Stimulated activated CD8-positive, alpha-beta memory T cell treated with anti-CD3 and anti-CD28 coated beads, Interleukin-4, amount 100 ng/mL, for 48 hours (primary cell): ENCODE results near the gene NCOA1.

Source experiments
- DNase-seq: peaks from one replicate; pipeline ENCODE4 v3.0.0-alpha.2; 2020

Gene NCOA1

GRCh38 chr2:24712296-24712695 is 221.2 kb downstream of the NCOA1 start:
- DNase-seq, result no peak

GRCh38 chr2:24717263-24717951 is 226.4 kb downstream of the NCOA1 start:
- DNase-seq, result no peak

DNA sequence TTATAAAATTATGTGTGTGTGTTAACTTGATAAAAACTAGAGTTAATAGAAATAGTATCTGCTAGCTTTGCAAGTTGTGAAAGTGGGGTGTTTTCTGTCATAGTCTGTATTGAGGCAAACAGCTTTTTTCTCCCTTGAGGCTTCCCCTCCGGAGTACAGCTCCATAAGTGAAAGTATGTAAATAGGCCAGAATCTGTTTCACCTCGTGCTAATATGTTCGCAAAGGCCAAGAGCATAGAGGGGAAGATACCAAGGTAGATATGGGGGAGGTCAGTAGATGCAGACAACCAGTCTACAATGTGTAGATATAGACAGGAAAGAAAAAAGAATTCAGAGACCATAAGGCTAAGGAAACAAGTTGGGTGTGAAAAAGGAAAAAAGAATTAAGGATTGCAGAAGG is 229.3 kb downstream of the NCOA1 start:
- no peak for DNase-seq

DNA sequence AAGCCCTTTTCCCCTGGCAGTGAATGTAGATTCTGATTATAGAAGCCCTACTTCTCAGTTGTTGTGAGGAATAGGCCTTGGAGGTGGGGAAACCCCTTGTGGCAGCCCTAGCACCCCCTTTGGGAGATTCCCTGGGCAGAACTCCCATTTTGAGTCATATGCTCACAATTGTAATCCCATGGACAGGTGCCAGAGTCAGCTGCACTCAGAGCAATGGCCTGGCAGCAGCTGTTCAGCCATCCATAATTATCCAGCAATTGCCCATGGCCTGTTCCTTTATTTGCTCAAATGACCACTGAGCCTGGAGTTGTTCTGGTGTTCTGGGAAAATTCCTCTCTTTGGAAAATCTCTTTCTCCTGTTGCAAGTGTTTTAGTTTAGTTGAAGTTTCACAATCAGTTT is 230.4 kb downstream of the NCOA1 start:
- DNase-seq, result no peak

DNA sequence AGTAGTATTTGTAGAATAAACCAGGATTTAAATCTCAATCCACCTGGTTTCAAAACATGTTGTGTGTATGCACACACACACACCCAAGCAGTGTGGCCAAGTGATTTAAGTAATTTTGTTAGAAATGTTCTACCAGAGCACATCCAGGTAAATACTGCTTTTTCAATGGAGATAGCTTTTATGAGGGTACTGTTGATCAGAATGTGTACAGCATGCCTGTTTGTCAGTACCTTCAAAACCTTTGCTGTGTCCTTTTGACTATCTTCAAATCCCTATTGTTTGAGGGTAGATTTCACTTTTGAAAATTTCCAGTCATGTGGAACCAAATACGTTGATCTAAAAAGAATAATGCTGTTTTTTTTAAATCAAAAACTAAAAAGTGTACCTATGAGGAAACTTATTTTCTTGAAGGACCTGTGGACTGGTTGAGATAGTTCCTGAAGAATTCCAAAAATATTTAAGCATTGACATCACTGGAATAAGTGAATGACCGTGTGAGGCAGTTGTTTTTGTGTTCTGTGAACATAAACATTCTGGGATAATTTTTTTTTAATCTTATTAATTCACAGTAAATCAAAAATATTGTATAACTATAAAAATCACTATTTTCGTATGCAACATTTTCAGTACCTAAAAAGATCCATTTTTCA is 231.2 kb downstream of the NCOA1 start:
- no peak for DNase-seq

GRCh38 chr2:24723191-24723590 is 232.1 kb downstream of the NCOA1 start:
- DNase-seq, result no peak

GRCh38 chr2:24723665-24724064 is 232.6 kb downstream of the NCOA1 start:
- DNase-seq, result no peak

DNA sequence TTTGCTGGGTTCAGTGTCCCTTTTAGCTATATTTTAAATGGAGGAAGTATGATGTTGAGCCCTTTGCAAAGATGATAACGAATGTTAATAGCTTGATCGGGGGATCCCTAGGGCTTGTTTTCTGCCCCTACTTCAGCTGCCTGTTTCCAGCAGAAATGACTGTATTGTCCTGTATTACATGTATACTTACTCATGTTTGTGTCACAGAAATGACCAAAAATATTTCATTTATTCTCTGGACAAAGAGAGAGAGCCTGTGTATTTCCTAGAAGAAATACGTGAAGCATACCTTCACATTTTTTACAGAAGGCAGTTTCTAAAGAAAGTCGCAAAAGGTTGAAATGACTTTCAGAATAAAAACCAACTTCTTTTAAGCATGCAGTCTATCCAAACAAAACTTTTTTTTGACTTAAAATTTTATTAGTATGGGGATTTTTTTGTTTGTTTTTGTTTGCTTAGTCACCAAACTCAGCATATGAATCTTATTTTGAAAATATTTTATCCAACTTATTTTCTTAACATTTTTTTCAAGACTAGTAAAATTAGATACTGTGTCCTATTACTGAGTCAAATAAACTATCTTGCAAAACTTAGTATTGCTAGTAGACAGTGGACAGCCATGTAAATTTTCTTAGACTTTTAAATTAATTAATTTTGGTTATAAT is 233.2 kb downstream of the NCOA1 start:
- no peak for DNase-seq

DNA sequence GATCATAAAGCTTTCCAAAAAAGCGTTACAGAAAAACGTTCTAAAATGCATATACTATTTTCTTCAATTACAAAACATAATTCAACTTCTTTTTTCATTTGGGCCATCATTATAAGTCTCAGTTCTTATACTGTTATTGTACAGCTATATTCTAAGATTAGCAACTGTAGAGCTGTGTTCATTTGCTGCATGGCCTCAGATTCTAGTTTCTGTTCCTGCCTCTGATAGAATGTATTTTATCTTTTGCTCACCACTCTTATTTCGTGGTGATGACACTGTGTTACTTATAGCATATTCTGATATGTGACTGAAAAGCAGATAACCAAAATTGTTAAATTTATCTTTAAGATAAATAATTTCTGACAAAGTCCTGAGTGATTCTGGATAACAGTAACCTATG is 234.9 kb downstream of the NCOA1 start:
- DNase-seq, result no peak

DNA sequence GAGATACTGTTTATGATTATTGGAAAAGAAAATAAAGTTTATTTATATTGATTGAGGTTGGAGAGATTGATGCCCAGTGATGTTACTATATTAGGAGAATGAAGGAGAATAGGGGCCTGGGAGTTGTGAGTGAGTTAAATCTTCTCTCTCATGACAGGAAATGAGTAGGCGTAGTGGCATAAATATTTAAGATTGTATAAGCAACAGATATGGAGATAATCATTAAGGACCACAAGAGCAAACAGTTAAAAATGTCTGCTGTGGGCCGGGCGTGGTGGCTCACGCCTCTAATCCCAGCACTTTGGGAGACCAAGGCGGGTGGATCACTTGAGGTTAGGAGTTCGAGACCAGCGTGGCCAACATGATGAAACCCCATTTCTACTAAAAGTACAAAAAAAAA is 239.4 kb downstream of the NCOA1 start:
- no peak for DNase-seq

DNA sequence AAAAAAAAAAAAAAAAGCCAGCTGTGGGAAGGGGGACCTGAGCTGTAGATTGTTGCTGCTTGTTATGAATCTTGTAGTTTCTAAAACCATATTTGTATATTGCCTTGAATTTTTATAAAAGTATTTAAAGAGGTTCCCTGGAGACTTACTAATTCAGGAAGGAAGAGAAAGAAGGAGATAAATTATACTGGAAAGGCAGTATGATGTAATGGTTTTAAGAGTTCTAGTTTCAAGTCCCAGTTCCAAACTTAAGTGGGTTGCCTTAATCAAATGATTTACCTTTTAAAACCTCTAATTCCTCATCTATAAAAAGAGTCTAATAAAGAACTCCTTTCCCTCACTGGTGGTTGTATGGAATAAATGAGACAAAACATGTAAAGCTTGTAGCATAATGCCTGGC is 240.0 kb downstream of the NCOA1 start:
- no peak for DNase-seq

DNA sequence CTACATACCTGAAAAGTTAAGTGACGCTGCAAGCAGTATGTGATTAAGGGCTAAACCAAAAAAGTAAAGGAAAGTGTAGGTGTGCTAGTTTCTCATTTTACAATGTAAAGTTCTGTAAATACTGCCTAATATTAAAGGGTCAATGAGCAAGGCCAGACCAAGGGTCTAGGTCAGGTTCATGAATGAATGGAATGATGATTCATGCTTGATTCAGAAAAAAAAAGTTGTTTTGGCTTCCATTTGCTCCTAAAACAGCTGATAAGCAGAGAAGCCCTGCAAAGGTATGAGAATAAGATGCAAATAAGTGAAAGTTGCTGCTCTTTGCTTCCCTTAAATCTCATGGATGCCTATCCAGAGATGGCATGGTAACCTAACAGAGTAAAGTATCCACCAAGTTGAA is 240.9 kb downstream of the NCOA1 start:
- no peak for DNase-seq

DNA sequence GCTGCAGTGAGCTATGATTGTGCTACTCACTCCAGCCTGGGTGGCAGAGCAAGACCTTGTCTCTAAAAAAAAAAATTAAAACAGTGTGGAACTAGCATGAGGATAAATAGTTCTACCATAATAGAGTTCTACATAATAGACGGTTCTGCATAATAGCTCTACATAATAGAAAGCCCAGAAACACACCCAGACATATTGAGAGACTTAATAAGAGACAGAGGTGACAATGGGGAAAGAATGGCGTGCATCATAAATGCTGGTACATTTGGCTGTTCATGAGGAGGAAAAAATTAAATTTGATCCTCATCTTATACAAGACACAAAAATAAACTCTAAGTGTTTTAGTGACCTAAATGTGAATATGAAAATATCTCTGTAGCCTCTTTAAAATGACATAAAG is 243.7 kb downstream of the NCOA1 start:
- no peak for DNase-seq

DNA sequence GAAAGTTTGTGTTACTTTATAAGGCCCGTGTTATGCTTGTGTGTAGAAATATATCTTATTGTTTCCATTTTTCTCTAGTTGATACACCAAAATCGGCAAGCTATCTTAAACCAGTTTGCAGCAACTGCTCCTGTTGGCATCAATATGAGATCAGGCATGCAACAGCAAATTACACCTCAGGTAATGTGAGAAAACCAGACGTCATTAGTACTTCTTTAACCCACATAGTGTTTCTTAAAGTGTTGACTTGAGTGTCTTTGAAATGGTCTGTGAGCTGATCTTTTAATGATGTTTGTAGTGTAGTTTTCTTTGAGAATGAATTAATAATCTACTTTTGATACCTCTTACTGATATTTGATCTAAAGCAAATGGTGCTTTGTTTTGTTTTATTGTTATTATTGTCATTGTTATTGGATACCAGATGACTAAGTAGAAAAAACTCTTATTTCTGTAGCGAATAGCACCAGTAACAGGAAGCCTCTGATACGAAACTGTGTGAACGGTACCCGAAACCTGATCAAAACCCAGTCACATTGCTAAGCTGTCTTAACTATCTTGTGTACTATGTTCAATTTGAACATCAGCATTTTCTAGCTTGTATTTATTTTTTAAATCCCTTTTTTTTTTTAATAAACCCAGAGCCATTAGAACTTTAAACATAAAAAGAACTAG is 248.4 kb downstream of the NCOA1 start:
- DNase-seq, result no peak

DNA sequence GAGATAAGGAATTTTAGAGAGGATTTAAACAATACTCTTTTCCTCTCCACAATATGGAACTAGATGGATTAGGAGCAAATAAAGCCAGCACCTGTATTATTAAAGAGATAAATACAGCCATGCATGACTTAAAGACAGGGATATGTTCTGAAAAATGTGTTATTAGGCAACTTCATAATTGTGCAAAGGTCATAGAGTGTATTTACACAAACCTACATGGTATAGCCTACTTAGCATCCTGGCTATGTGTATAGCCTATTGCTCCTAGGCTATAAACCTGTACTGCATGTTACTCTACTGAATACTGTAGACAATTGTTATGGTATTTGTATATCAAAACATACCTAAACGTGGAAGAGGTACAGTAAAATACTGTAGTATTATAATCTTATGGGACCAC is 249.1 kb downstream of the NCOA1 start:
- DNase-seq, result no peak

- DNase-seq, result no peak
Measured at GRCh38 chr2:24742730-24743129, 251.7 kb downstream of the NCOA1 start.

DNA sequence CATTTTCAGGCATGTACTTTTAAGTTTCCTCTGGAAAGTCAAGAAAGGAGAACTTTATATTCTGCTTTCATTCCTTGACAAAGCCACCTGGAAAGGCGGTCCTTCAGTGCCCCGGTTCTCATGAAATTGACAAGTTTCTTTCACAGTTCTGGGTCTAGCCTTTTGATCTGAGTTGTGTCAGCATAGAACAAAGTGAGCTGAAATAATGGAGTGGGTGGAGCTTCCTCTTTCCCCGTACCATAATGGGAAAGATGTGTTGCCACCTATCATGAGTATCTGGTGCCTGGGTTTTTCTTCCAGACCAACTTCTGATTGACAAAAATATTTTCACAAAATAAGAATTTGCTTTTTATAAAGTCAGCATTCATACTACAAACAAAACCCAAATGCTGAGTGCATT is 252.9 kb downstream of the NCOA1 start:
- DNase-seq, result no peak

DNA sequence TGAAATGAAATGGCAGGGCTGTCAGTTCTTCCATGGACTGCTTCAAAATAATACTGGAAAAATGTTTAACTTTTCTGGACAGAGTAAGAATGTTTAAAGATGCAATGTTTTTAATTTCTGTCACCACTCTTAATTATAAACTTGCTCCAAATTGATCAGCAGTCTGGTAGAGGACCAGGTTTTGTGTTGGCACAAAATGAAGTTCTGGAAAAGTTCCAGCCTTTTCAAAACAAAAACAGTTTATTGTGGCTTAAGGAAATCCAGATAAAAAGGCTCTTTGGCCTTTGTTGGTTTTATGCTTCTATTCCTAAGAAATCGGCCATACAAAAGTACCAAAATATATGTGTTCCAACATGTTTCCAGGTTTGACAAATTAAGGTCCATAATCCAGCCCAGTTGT is 253.3 kb downstream of the NCOA1 start:
- DNase-seq, result no peak

- no peak for DNase-seq
Measured at GRCh38 chr2:24745825-24746224, 254.8 kb downstream of the NCOA1 start.

DNA sequence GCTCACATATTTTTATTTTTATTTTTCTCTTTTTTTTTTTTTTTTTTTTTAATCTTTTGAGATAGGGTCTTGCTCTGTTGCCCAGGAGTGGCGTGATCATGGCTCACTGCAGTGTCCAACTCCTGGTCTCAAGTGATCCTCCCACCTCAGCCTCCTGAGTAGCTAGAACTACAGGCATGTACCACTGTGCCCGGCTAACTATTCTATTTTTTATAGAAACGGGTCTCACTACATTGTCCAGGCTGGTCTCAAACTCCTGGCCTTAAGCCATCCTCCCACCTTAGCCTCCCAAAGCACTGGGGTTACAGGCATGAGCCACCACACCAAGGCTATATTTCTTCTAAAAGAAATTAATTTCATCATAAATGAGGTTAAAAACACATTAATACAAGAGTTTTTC is 256.2 kb downstream of the NCOA1 start:
- no peak for DNase-seq

- no peak for DNase-seq
Measured at GRCh38 chr2:24749069-24749691, 258.1 kb downstream of the NCOA1 start.

GRCh38 chr2:24754985-24755705 is 264.1 kb downstream of the NCOA1 start:
- DNase-seq, result no peak

DNA sequence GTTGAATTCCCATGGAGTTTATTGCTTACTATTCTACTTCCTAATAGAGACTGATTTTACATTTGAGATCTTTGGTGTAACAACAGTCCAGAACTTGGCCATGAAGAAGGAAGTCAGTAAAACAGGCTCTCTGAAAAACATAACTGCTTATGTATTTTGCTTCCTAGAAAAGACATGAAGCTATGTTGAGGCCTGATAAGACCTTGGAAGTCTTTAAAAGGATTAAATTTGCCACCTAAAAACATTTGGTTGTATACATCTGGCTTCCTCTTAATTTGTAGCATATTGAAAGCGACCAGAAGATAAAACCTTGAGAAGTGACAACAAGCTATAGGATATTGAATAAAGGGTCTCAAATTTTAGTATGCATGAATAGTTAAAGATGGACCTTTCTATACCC is 265.7 kb downstream of the NCOA1 start:
- no peak for DNase-seq
